Epidermal melanocyte (primary cell): ENCODE measurements around the gene SH2D2A.
"Not testable (repeated sequence)": the region's sequence is repeated elsewhere in the genome, so short reads cannot be mapped to it uniquely, and the experiment has no call there.

Source experiments
- DNase-seq: peaks from one replicate; pipeline ENCODE4 v3.0.0; 2011; ENCODE audit warnings: low spot score; ENCODE audit not compliant: insufficient read length

SH2D2A gene

GRCh38 chr1:156768610-156769295 is 47.9 kb downstream of the SH2D2A start:
- no peak for DNase-seq

GRCh38 chr1:156767879-156768604 is 48.6 kb downstream of the SH2D2A start:
- DNase-seq, result no peak

- DNase-seq, result peak; percentile 94
These were observed 49.4 kb downstream of the SH2D2A start, which contains the start of gene PRCC for GRCh38 chr1:156767101-156767878. Gene PRCC (plus strand): TSS chr1:156767535. CDS start chr1:156767772, 237 bp downstream.

- no peak for DNase-seq
These were observed 50.1 kb downstream of the SH2D2A start for GRCh38 chr1:156766298-156767100.

- no peak for DNase-seq
These were observed 51.0 kb downstream of the SH2D2A start for GRCh38 chr1:156765666-156766065.

- not testable (repeated sequence) for DNase-seq
These were observed 51.5 kb downstream of the SH2D2A start for GRCh38 chr1:156765136-156765535.

- DNase-seq, result no peak
These were observed 55.9 kb downstream of the SH2D2A start for GRCh38 chr1:156760796-156761104.

GRCh38 chr1:156760092-156760795 is 56.4 kb downstream of the SH2D2A start:
- no peak for DNase-seq

- DNase-seq, result not testable (repeated sequence)
These were observed 58.9 kb downstream of the SH2D2A start for GRCh38 chr1:156757572-156758253.

- no peak for DNase-seq
These were observed 60.3 kb downstream of the SH2D2A start for GRCh38 chr1:156756355-156756754.
